ENCODE measurements around the gene SOCS6.

DNA sequence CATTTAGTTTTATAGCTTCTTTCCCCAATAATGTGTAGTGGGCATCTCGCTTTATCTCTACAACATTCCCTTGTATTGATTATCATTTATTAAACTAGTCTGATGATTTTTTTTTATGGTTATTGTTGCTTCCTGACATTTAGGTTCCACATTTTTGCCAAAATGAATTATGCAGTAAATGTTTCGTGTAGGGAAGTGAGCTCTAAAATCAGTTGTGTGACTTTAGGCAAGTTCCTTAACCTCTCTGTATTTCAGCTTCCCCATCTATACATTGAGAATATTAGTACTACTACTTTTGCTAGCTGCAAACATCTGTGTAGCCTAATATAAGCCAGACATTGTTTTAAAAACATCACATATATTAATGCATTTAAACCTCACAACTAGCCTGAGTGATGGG, 22.9 kb downstream of the SOCS6 start:
- TF ChIP-seq, protein P1, sequence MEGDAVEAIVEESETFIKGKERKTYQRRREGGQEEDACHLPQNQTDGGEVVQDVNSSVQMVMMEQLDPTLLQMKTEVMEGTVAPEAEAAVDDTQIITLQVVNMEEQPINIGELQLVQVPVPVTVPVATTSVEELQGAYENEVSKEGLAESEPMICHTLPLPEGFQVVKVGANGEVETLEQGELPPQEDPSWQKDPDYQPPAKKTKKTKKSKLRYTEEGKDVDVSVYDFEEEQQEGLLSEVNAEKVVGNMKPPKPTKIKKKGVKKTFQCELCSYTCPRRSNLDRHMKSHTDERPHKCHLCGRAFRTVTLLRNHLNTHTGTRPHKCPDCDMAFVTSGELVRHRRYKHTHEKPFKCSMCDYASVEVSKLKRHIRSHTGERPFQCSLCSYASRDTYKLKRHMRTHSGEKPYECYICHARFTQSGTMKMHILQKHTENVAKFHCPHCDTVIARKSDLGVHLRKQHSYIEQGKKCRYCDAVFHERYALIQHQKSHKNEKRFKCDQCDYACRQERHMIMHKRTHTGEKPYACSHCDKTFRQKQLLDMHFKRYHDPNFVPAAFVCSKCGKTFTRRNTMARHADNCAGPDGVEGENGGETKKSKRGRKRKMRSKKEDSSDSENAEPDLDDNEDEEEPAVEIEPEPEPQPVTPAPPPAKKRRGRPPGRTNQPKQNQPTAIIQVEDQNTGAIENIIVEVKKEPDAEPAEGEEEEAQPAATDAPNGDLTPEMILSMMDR (IDR thresholded peaks at IDR 0.05), result no peak
- no peak for TF ChIP-seq POLR2A (IDR thresholded peaks at IDR 0.05)

All from transverse colon (tissue), 3 donors.